ENCODE measurements around the gene CEP57L1.
A peak's percentile ranks its signal among the peaks of the same experiment; 100 is the strongest.

CEP57L1 gene

DNA sequence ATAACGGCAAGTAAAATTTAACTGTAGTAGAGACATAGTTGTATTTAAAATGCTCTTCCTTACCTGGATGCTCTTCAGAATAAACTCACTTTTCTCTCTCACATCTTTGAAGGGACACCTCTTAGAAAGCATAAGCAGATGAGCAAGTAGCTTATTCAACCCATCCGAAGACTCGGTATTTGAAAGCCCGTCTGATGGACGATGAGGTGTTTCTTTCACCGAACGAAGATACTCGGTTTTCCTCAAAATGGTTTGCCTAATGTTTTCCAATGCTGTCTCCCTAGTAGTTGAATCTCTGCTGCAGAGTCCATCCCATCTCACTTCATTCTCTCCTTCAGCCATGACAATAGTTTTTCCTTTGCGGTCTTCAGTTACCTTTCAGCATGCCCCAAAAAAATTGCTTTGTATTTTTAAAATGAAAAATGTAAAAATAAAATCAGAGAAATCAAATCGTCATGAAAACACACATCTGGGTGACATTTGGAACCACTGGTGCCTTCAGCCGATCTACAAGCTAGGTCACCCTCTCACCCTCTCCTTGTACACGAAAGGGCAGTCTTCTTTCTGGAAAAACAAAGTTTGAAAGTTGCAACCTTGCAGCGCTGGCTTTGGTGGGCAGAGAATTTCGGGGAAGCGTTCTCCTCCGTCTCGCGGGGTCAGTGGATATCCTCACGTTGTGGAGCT lies 1.4 kb upstream of the CEP57L1 start:
- no peak for FAIRE-seq
- DNase-seq (ENCODE audit: insufficient read length, low spot score), result no peak
- TF ChIP-seq, protein P1, sequence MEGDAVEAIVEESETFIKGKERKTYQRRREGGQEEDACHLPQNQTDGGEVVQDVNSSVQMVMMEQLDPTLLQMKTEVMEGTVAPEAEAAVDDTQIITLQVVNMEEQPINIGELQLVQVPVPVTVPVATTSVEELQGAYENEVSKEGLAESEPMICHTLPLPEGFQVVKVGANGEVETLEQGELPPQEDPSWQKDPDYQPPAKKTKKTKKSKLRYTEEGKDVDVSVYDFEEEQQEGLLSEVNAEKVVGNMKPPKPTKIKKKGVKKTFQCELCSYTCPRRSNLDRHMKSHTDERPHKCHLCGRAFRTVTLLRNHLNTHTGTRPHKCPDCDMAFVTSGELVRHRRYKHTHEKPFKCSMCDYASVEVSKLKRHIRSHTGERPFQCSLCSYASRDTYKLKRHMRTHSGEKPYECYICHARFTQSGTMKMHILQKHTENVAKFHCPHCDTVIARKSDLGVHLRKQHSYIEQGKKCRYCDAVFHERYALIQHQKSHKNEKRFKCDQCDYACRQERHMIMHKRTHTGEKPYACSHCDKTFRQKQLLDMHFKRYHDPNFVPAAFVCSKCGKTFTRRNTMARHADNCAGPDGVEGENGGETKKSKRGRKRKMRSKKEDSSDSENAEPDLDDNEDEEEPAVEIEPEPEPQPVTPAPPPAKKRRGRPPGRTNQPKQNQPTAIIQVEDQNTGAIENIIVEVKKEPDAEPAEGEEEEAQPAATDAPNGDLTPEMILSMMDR (IDR thresholded peaks at IDR 0.05; ENCODE audit: insufficient read depth, missing control alignments), result no peak

DNA sequence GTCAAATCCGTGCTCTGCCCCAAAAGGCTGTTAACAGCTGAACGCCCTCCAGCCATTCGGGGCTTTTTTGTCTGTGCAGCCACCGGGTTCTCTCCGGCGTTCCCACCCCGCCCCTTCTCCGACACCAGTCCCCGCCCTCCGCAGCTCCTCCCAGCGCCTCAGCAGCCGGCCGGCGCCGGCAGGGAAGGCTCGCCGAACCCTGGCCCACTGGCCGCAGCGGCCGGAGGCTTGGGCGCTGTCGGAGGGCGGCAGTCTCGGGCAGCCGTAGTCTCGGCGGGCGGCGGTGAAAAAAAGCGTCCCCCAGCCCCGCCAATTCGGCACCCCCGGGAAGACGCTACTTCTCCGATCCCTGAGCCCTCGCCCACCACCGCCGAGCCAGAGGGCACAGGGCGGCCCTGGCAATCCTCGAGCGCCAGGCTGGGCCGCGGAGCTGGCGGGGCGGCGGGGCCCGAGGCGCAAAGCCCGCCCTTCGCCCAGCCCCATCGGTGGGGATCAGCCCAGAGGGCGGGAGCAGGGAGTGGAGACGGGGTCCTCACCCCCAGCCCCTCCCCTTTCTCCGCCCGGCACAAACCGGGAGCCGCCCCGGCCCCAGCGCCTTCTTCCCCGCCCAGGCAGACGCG lies 781 bp upstream of the CEP57L1 start, which contains the start of gene SESN1:
Gene SESN1, minus strand, starts transcription at position 431 of the 620 bp plus-strand sequence. CDS start 773 bp downstream, outside the sequence.
- DNase-seq (ENCODE audit: insufficient read length, low spot score) (peak; percentile 52), FAIRE-seq (no peak)
- TF ChIP-seq, protein P1 (IDR thresholded peaks at IDR 0.05; ENCODE audit: insufficient read depth, missing control alignments), result no peak

DNA sequence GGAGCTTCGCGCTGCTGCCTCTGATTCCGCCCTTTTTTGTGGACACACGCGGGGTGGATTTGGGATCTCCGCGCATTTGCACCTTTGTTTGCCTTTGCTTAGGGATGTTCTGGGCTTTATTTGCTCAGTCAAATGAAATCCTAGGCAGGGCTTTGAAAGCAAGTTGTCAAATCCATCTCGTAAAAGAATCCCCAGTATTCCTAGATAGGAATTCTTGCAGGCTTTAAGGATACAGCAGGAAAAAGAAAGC lies 453 bp downstream of the CEP57L1 start:
- FAIRE-seq (no peak), DNase-seq (ENCODE audit: insufficient read length, low spot score) (no peak)
- TF ChIP-seq, protein P1 (IDR thresholded peaks at IDR 0.05; ENCODE audit: insufficient read depth, missing control alignments), result no peak

DNA sequence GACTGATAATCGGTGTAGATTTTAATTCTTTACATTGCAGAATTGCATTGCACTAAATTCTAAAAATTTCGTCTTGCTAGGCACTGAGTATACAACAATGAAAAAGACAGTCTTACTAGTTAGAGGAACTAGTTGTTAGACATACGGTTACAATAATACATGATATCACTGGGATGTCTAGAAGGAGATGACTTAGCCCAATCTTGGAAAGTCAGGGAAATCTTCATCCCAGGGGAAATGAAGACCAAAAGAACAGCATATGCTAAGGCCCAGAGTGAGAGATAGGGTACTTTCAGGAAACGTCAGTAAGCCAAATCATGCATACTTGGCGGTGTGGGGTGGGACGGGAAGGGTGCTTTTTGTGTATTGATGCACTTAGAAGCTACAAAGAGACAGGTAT lies 901 bp downstream of the CEP57L1 start:
- no peak for FAIRE-seq
- TF ChIP-seq, protein P1 (IDR thresholded peaks at IDR 0.05; ENCODE audit: insufficient read depth, missing control alignments), result no peak
- no peak for DNase-seq (ENCODE audit: insufficient read length, low spot score)

DNA sequence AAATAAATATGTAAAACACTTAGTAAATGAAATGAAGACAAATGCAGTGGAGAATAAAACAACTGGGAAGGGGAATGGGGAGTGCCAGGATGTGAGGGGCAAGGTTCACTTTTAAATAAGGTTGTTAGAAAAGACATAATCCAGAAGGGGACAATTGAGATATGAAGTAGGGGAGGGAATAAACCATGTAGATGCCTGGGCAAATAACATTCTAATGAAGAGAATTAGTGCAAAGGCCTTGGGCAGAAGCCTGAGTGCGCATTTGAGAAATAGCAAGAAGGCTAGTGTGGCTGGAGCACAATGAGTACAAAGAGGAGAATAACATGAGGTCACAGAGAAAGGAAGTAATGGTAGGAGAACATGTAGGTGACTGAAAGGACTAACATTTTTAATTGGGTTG lies 2.4 kb downstream of the CEP57L1 start:
- no peak for FAIRE-seq
- no peak for DNase-seq (ENCODE audit: insufficient read length, low spot score)
- TF ChIP-seq, protein P1 (IDR thresholded peaks at IDR 0.05; ENCODE audit: insufficient read depth, missing control alignments), result no peak

DNA sequence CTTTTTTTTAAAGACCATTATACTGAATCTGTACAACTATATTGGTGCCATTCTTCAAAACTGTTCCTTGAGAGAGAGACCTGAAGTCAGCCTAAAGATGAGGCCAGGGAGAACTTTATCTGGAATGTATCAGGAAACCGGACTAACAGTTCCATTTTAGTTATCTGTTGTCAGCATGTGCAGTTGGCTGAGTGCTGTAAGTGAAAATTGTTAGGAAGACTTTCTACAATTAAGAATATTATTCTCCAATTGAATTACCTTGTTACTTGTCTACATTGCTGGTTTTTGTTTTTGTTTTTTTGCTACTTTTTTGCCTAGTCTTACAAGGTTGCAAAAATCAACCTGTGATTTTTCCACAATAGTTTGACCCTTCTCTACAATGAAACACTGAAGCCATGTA lies 7.5 kb downstream of the CEP57L1 start:
- TF ChIP-seq, protein P1 (IDR thresholded peaks at IDR 0.05; ENCODE audit: insufficient read depth, missing control alignments), result no peak
- no peak for DNase-seq (ENCODE audit: insufficient read length, low spot score)
- FAIRE-seq, result no peak

DNA sequence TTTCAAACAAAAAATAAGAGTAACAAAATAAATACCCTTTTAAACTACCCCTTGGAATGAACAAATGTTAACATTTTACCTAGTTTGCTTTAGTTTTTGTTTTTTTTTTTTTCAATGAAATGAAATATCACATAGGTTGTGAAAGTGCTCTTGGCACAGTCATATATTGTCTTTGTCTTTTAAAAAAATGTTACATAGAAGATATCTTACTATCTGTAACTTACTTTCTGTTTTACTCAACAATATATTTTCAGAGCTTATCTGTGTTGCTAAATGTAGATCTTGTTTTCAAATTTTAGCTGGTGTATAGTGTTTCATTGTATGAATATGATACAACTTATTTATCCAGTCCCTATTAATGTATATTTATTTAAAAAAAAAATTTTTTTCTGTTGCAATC lies 8.6 kb downstream of the CEP57L1 start:
- TF ChIP-seq, protein P1 (IDR thresholded peaks at IDR 0.05; ENCODE audit: insufficient read depth, missing control alignments), result no peak
- FAIRE-seq (no peak), DNase-seq (ENCODE audit: insufficient read length, low spot score) (no peak)

Data from D721Med (cell line).